RCC 7860 (cell line): ENCODE measurements around the gene UGT1A5.

ENCODE experiments used
- DNase-seq: peaks from one replicate; pipeline ENCODE4 v3.0.0-alpha.2; 2015; ENCODE audit warnings: low spot score
- FAIRE-seq: peaks from 2 replicates; lab custom pipeline; 2012; peaks lifted over from hg19 to GRCh38; lab: Jason Lieb, UNC

Gene UGT1A5

DNA sequence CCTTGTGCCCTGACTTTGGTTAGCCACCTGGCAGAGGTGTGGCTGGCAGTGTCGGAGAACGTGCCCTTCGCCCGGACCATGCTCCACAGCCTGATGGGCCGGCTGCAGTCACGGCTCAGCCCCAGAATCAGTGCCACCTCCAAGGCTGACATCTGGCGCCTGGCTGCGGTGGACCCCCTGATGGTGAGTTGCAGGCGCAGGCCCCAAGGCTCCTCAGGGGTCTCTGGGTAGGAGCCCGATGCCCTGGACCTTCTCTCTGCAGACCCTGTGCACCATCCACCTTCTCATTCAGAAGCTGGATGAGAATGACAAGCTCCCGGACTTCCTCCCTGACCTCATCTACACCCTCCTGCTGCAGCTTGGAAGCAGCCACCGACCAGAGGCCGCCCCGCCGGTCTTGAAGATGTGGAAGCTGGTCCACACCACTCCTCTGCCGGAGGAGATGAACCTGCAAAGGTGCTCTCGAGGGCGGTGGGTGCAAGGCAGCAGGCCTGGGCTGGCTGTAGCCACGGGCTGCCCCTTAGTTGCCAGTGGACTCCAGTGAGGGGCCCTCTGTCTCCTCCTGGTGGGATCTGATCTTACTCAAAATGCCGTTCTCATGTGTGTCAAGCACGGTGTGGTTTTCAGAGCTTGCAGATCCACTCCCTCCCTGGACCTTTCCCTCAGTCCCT, 109.5 kb downstream of the UGT1A5 start:
- DNase-seq (no peak), FAIRE-seq (no peak)
